Lung (tissue), 12 donors: ENCODE measurements around the gene RWDD1. TPM values are rescaled to one million over a fixed set of nuclear protein-coding genes. Genes with fewer than 3 reads are reported as not detected.

Experiments
- ATAC-seq: fragments of 200-7000 bp; cut with Tn5 transposase; one replicate; pipeline ENCODE4 v1.9.1; 2020; ENCODE audit warnings: moderate number of reproducible peaks; ENCODE audit not compliant: insufficient read depth, low FRiP score
- DNase-seq, 3 donors: peaks; one replicate each; pipeline ENCODE4 v3.0.0-alpha.2; 2013 to 2017
- H3K27ac ChIP-seq, 2 donors: one replicate each; pipeline ENCODE4 v1.5.1; 2013; ENCODE audit warnings: mild to moderate bottlenecking in 2 of 2, moderate library complexity in 2 of 2, control low read depth in 1 of 2, inconsistent platforms in 1 of 2, low read depth in 1 of 2, low read length in 1 of 2
- H3K27me3 ChIP-seq, 3 donors: one replicate each; pipeline ENCODE4 v1.5.1; 2013; ENCODE audit warnings: low read length in 2 of 3; ENCODE audit not compliant: control insufficient read depth in 3 of 3, insufficient read depth in 3 of 3
- H3K36me3 ChIP-seq, 4 donors: one replicate each; pipeline ENCODE4 v1.5.1; 2013; ENCODE audit warnings: low read length in 4 of 4, mild to moderate bottlenecking in 1 of 4, moderate library complexity in 1 of 4; ENCODE audit not compliant: control insufficient read depth in 4 of 4, insufficient read depth in 4 of 4
- H3K4me1 ChIP-seq, 5 donors: one replicate each; pipeline ENCODE4 v1.5.1; 2013; ENCODE audit warnings: low read length in 5 of 5, mild to moderate bottlenecking in 2 of 5, moderate library complexity in 1 of 5; ENCODE audit not compliant: control insufficient read depth in 5 of 5, insufficient read depth in 5 of 5
- H3K4me3 ChIP-seq: one replicate; pipeline ENCODE4 v1.5.1; 2013; ENCODE audit warnings: mild to moderate bottlenecking, control low read depth, moderate library complexity
- H3K9ac ChIP-seq, 2 donors: one replicate each; pipeline ENCODE4 v1.5.1; 2013; ENCODE audit warnings: low read length in 2 of 2, control low read depth in 1 of 2; ENCODE audit not compliant: insufficient read depth in 1 of 2
- H3K9me3 ChIP-seq, 4 donors: one replicate each; pipeline ENCODE4 v1.5.1; 2013; ENCODE audit warnings: low read length in 3 of 4, mild to moderate bottlenecking in 1 of 4, moderate library complexity in 1 of 4; ENCODE audit not compliant: control insufficient read depth in 4 of 4, insufficient read depth in 3 of 4
- CTCF ChIP-seq: IDR thresholded peaks from 2 replicates; pipeline ENCODE4 v1.5.1; 2012; ENCODE audit warnings: mild to moderate bottlenecking; ENCODE audit errors: control extremely low read depth, extremely low read depth
- WGBS, 2 donors: extraction: QIAGEN DNeasy Blood & Tissue Kit; methylation state at CpG; one replicate each; pipeline ENCODE4 v1.1.7; 2013; 5-methylcytosine and 5-hydroxymethylcytosine counted together
- polyA plus RNA-seq, 2 donors: library from polyadenylated mRNA; stranded (reverse); fragments of 200-250 nt; gene quantifications; one replicate each; pipeline ENCODE4 v1.2.1, GENCODE V29; 2013
- total RNA-seq, 2 donors: library from RNA; depleted of rRNA in 1 of 2; stranded (reverse); fragments of >200 nt in 1 of 2; gene quantifications; one replicate each; pipeline ENCODE4 v1.2.1, GENCODE V29; 2014 to 2021
- donor health status: control.
- donor health status: control.
- donor health status: Bipolar disorder and iron deficiency.
- donor health status: healthy.
- donor health status: DM: yes; HTN: yes; CAD: no.

RWDD1 gene
- total and polyA plus RNA-seq, 4 donors = 27.2 to 66.9 (median 28.6) TPM

- TF ChIP-seq CTCF = no peak
- peaks cover 0 to 4% (median 0%) of the 10 kb centered on the region in 5 donors for H3K4me1 ChIP-seq
- DNase-seq (no peak), ATAC-seq (no peak)
- no peak overlapping the region for H3K9ac ChIP-seq
- no peak overlapping the region for H3K4me3 ChIP-seq
- H3K36me3 ChIP-seq = peaks cover 6 to 20% (median 13%) of the 10 kb centered on the region in 4 donors
- no peak overlapping the region for H3K27ac ChIP-seq
- WGBS, 2 donors = 92 to 96% methylated on average over 2 of the region's 2 CpGs
- H3K27me3 ChIP-seq = no peaks in the 10 kb centered on the region
- no peaks in the 10 kb centered on the region for H3K9me3 ChIP-seq
Observed at GRCh38 chr6:116580198-116580597, 8.9 kb downstream of the RWDD1 start.

- no peak for ATAC-seq
- Histone ChIP-seq H3K36me3 (peaks cover 4 to 26% (median 19%) of the 10 kb centered on the region in 4 donors), H3K27ac (no peak overlapping the region), H3K9me3 (no peaks in the 10 kb centered on the region), H3K4me1 (no peaks in the 10 kb centered on the region), H3K9ac (no peak overlapping the region), H3K4me3 (no peak overlapping the region), H3K27me3 (no peaks in the 10 kb centered on the region)
- no peak for DNase-seq
- TF ChIP-seq CTCF = no peak
Observed at GRCh38 chr6:116586276-116586675, 15.0 kb downstream of the RWDD1 start.

- no peaks in the 10 kb centered on the region for H3K4me1 ChIP-seq
- H3K9me3 ChIP-seq = no peaks in the 10 kb centered on the region
- DNase-seq = no peak
- no peaks in the 10 kb centered on the region for H3K27me3 ChIP-seq
- no peak for ATAC-seq
- no peak overlapping the region for H3K27ac ChIP-seq
- H3K9ac ChIP-seq = no peak overlapping the region
- peaks cover 9 to 28% (median 18%) of the 10 kb centered on the region in 4 donors for H3K36me3 ChIP-seq
- WGBS, 2 donors = 98 to 99% methylated on average over 2 of the region's 2 CpGs
- no peak overlapping the region for H3K4me3 ChIP-seq
- TF ChIP-seq CTCF = no peak
Observed at GRCh38 chr6:116586738-116587137, 15.4 kb downstream of the RWDD1 start.

- H3K9ac ChIP-seq = no peak overlapping the region
- H3K9me3 ChIP-seq = no peaks in the 10 kb centered on the region
- H3K27me3 ChIP-seq = no peaks in the 10 kb centered on the region
- DNase-seq (no peak), ATAC-seq (no peak)
- no peak for TF ChIP-seq CTCF
- H3K36me3 ChIP-seq = peaks cover 8 to 24% (median 13%) of the 10 kb centered on the region in 4 donors
- 62 to 82% methylated on average over 3 of the region's 3 CpGs for WGBS, 2 donors
- no peak overlapping the region for H3K27ac ChIP-seq
- no peaks in the 10 kb centered on the region for H3K4me1 ChIP-seq
- no peak overlapping the region for H3K4me3 ChIP-seq
Observed at GRCh38 chr6:116595247-116595646, 23.9 kb downstream of the RWDD1 start.
